Thoracic aorta (tissue), 2 donors: ENCODE measurements around the gene CCDC149. TPM values are rescaled to one million over a fixed set of nuclear protein-coding genes. Genes with fewer than 3 reads are reported as not detected.
A peak's percentile ranks its signal among the peaks of the same experiment; 100 is the strongest.

Source experiments
- ATAC-seq: fragments of 150-250 bp; one replicate; pipeline ENCODE4 v1.8.0; 2017; ENCODE audit warnings: low read depth; ENCODE audit not compliant: insufficient number of reproducible peaks, low FRiP score
- DNase-seq: peaks from one replicate; pipeline ENCODE4 v3.0.0-alpha.2; 2020; ENCODE audit warnings: low spot score
- H3K27ac ChIP-seq, 2 donors: fragments of 200-600 bp; sonication (generic); 1 replicate in 1 of 2; 2 replicates in 1 of 2; pipeline ENCODE4 v1.5.1; 2016; ENCODE audit warnings: mild to moderate bottlenecking in 2 of 2, moderate library complexity in 2 of 2
- H3K27me3 ChIP-seq: fragments of 200-600 bp; sonication (generic); replicated peaks from 2 replicates; pipeline ENCODE4 v1.6.0; 2016; ENCODE audit warnings: mild to moderate bottlenecking; ENCODE audit not compliant: insufficient read depth
- H3K36me3 ChIP-seq: fragments of 200-600 bp; sonication (generic); one replicate; pipeline ENCODE4 v1.5.1; 2016
- H3K4me1 ChIP-seq, 2 donors: fragments of 200-600 bp; sonication (generic); 1 replicate in 1 of 2; 2 replicates in 1 of 2; pipeline versions ENCODE4 v1.5.1 to v1.6.0; 2016; ENCODE audit warnings: low read depth in 2 of 2, mild to moderate bottlenecking in 1 of 2; ENCODE audit not compliant: control insufficient read depth in 1 of 2
- H3K4me3 ChIP-seq: fragments of 200-600 bp; sonication (generic); 2 replicates; pipeline ENCODE4 v1.5.1; 2016; ENCODE audit warnings: mild to moderate bottlenecking
- H3K9me3 ChIP-seq: fragments of 200-600 bp; sonication (generic); 2 replicates; pipeline ENCODE4 v1.5.1; 2016
- total RNA-seq, 2 donors: library from RNA; depleted of rRNA; stranded (reverse); fragments of >200 nt; gene quantifications; one replicate each; pipeline versions ENCODE4 v1.1.0 to v1.2.3, GENCODE V29; 2016
- TF ChIP-seq, protein P1 (sequence below): fragments of 200-600 bp; sonication (generic); IDR thresholded peaks from one replicate; pipeline ENCODE4 v1.5.1; 2019; ENCODE audit warnings: antibody characterized with exemption

The CCDC149 gene
- total RNA-seq, 2 donors from 2014 or later = 11.8 to 30.1 TPM

DNA sequence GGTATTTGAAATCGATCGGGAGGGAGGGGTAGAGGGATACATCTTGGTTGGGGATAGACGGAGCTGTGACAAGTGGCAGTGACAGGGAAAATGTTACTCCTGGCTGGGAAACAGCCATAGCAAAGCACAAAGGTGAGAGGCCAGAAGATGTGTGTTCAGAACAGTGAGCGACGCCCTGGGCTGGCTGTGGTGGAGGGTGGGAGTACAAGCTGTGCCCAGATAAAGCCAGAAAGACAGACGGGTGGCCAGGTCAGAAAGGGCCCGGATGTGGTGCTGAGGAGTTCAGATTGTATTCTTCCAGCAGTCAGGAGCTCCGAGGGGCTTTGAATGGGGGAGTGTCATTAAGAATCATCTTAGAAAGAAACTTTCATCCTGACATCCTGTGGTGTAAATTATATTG lies 27.9 kb downstream of the CCDC149 start:
- no peaks in the 10 kb centered on the region for H3K4me1 ChIP-seq
- H3K36me3 ChIP-seq = no peaks in the 10 kb centered on the region
- no peak overlapping the region for H3K27ac ChIP-seq
- H3K9me3 ChIP-seq = no peaks in the 10 kb centered on the region
- ATAC-seq (no peak), DNase-seq (no peak)
- TF ChIP-seq, protein P1, sequence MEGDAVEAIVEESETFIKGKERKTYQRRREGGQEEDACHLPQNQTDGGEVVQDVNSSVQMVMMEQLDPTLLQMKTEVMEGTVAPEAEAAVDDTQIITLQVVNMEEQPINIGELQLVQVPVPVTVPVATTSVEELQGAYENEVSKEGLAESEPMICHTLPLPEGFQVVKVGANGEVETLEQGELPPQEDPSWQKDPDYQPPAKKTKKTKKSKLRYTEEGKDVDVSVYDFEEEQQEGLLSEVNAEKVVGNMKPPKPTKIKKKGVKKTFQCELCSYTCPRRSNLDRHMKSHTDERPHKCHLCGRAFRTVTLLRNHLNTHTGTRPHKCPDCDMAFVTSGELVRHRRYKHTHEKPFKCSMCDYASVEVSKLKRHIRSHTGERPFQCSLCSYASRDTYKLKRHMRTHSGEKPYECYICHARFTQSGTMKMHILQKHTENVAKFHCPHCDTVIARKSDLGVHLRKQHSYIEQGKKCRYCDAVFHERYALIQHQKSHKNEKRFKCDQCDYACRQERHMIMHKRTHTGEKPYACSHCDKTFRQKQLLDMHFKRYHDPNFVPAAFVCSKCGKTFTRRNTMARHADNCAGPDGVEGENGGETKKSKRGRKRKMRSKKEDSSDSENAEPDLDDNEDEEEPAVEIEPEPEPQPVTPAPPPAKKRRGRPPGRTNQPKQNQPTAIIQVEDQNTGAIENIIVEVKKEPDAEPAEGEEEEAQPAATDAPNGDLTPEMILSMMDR = no peak
- H3K4me3 ChIP-seq = no peak overlapping the region
- H3K27me3 ChIP-seq = no peaks in the 10 kb centered on the region

DNA sequence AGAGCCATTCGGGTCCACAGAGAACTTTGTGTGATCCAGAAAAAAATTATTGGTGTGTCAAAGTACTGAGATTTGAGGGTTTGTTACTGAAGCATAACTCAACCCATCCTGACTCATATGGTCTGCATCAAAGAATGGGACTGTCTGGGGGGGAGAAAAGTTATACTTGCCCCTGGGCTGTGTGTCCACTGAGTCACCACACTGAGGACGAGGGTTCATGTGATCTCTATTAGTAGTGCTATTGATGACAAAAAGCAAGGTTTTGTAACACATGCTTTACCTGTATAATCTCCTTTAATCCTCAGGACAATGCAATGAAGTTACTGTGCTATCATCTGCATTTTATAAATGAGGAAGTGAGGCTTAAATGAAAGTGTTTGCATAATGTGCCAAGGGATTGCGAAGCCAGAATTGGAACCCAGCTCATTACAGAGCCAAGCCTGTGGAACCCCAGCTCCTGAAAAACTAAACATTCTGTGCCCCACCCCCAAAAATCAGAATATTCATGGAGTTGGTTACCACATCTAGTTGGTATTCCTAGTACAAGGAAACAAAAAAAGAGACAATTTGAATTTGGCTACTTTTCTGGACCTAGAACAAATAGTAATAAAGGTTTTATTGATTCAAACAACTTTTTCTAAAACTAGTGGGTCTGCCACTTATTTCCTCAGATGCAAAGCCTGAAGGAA lies 31.2 kb downstream of the CCDC149 start:
- no peak for DNase-seq
- no peaks in the 10 kb centered on the region for H3K27me3 ChIP-seq

DNA sequence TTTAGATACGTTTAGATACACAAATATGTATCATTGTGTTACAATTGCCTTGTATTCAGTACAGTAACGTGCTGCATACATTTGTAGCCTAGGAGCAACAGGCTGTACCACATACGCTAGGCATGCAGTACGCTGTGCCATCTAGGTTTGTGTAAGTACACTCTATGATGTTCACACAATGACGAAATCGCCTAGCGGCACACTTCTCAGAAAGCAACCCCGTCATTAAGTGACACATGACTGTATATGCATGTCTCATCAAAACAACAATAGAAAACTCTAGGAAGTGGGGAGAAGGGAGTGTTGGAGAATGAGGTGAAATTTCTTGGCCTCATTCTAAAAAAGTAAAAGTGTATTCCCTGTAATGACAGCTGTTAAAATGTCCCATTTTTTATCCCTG lies 32.7 kb downstream of the CCDC149 start:
- TF ChIP-seq, protein P1 = no peak
- Histone ChIP-seq H3K4me3 (no peak overlapping the region), H3K27me3 (no peaks in the 10 kb centered on the region), H3K4me1 (peaks cover 0 to 7% of the 10 kb centered on the region in 2 donors), H3K9me3 (no peaks in the 10 kb centered on the region), H3K36me3 (no peaks in the 10 kb centered on the region), H3K27ac (no peak overlapping the region)
- DNase-seq (no peak), ATAC-seq (no peak)

More for the DNA sequence above, 31.2 kb downstream of the CCDC149 start:
- no peaks in the 10 kb centered on the region for H3K36me3 ChIP-seq
- H3K4me3 ChIP-seq = no peak overlapping the region
- TF ChIP-seq, protein P1 = no peak
- H3K9me3 ChIP-seq = no peaks in the 10 kb centered on the region
- no peak overlapping the region for H3K27ac ChIP-seq
- ATAC-seq = no peak
- H3K4me1 ChIP-seq = peaks cover 0 to 7% of the 10 kb centered on the region in 2 donors

DNA sequence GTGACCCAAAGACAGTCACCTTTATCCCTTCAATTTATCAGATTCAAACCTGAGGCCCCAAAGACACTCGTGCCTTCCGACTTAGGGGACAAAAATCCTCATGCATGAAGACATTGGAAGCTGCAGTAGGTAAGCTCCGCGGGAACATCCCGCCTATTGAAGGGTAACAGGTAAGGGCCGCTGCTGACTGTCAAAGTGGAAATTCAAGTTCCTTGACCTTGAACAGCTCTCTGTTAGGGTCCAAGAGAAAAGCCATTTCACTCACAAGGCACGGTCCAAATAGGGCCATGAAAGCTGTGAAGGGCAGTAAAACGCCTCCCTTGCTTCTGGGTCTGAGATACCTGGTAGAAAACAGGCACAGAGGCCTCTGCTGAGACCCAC lies 34.2 kb downstream of the CCDC149 start:
- Histone ChIP-seq H3K27me3 (no peaks in the 10 kb centered on the region), H3K4me3 (no peak overlapping the region), H3K9me3 (no peaks in the 10 kb centered on the region), H3K27ac (peak overlapping the region in 1 of 2 donors; percentile 37), H3K4me1 (peaks cover 0 to 7% of the 10 kb centered on the region in 2 donors), H3K36me3 (no peaks in the 10 kb centered on the region)
- no peak for ATAC-seq
- no peak for DNase-seq
- TF ChIP-seq, protein P1 = no peak

DNA sequence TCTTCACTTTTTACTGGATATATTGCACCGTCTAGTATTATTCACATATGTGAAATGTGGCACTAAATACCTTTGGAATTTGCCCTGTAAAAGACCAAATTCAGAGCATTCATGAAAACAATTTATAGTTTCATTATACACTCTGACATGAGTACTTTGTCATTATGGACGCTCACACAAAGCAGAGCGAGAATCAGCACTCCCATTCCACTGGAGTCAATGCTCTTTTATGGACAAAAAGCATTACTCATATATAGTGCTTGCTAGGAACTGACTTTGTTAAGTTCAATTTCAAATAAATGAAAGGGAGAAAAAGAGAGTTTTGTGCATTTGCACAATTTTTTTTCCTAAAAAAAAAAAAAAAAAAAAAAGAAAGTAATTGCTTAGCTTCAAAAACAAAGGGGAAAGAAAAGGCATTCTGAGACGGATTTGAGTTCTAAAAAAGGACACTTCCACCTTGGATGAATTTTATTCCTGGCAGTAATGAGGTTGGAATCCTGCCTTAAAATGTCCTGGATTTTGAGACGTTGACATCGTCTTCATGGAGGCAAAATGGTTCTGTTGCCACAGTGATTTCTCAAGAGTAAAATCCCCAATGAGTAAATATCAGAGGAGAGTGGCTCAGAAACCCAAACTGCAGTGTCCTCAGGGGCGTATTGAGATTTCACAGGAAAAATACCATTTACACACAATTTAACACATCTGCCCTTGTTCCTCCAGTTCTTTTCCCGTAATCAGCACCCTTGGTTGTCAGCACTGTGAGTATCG lies 34.8 kb downstream of the CCDC149 start:
- H3K27me3 ChIP-seq = no peaks in the 10 kb centered on the region
- no peak overlapping the region for H3K4me3 ChIP-seq
- no peak for DNase-seq
- H3K36me3 ChIP-seq = peaks cover 3% of the 10 kb centered on the region
- H3K9me3 ChIP-seq = no peaks in the 10 kb centered on the region
- peaks cover 0 to 7% of the 10 kb centered on the region in 2 donors for H3K4me1 ChIP-seq
- peak overlapping the region; percentile 8 to 37 for H3K27ac ChIP-seq
- ATAC-seq = no peak
- TF ChIP-seq, protein P1 = no peak
